GM12878 (cell line): ENCODE data around the gene MAP3K5. TPM values are rescaled to one million over a fixed set of nuclear protein-coding genes. Genes with fewer than 3 reads are reported as not detected.

Source experiments
- ATAC-seq: fragments of 200-7000 bp; cut with Tn5 transposase; 3 replicates; pipeline ENCODE4 v1.9.1; 2020; ENCODE audit warnings: mild to moderate bottlenecking, moderate library complexity
- BruUV-seq: library from RNA; stranded (reverse); fragments of 400-500 nt; replicated peaks from 2 replicates; lab custom pipeline; 2021; lab: Mats Ljungman, UMichigan
- CTCF ChIA-PET: fragments of 300-600 bp; sonication (Branson Sonifier 250); formaldehyde crosslinking; extraction: SDS; loops from one replicate; lab custom pipeline; 2021; ENCODE audit warnings: inconsistent platforms; lab: Yijun Ruan, JAX
- POLR2A ChIA-PET: fragments of 350-600 bp; formaldehyde crosslinking; extraction: SDS; loops from one replicate; lab custom pipeline; 2021; ENCODE audit warnings: inconsistent platforms; lab: Charles Lee
- RAD21 ChIA-PET: fragments of 300-600 bp; sonication (Branson Sonifier 250); formaldehyde crosslinking; loops from one replicate; lab custom pipeline; 2023; ENCODE audit warnings: antibody characterized with exemption; ENCODE audit not compliant: unreplicated experiment; lab: Charles Lee
- SMC1A ChIA-PET: fragments of 300-600 bp; sonication (Branson Sonifier 250); formaldehyde crosslinking; loops from one replicate; lab custom pipeline; 2023; ENCODE audit not compliant: unreplicated experiment, uncharacterized antibody; lab: Charles Lee
- DNase-seq: peaks from one replicate; pipeline ENCODE4 v3.0.0-alpha.2; 2011; ENCODE audit warnings: low read depth, low spot score
- FAIRE-seq: peaks from 3 replicates; lab custom pipeline; 2011; peaks lifted over from hg19 to GRCh38; lab: Jason Lieb, UNC
- H2AFZ ChIP-seq: 2 replicates; pipeline ENCODE4 v1.6.0; 2011; ENCODE audit warnings: low read depth, low read length, control low read depth; ENCODE audit not compliant: control insufficient read depth
- H3K27ac ChIP-seq: 2 replicates; pipeline ENCODE4 v1.5.1; 2011; ENCODE audit warnings: control low read depth; ENCODE audit not compliant: control insufficient read depth, insufficient read depth
- H3K27me3 ChIP-seq, 2 experiments: replicated peaks in 1 of 2; 2 replicates each; pipeline versions ENCODE4 v1.6.0 to v1.6.1; 2011; ENCODE audit warnings: low read length in 1 of 2; ENCODE audit not compliant: control insufficient read depth in 2 of 2, insufficient read depth in 2 of 2
- H3K36me3 ChIP-seq, 2 experiments: 2 replicates each; pipeline ENCODE4 v1.5.1; 2011; ENCODE audit warnings: low read length in 1 of 2; ENCODE audit not compliant: control insufficient read depth in 2 of 2, insufficient read depth in 2 of 2
- H3K4me1 ChIP-seq: 2 replicates; pipeline ENCODE4 v1.6.1; 2011; ENCODE audit warnings: mild to moderate bottlenecking, low read length, moderate library complexity, mixed read lengths; ENCODE audit not compliant: control insufficient read depth, insufficient read depth
- H3K4me2 ChIP-seq: 2 replicates; pipeline ENCODE4 v1.6.0; 2011; ENCODE audit warnings: control low read depth; ENCODE audit not compliant: control insufficient read depth, insufficient read depth
- H3K4me3 ChIP-seq: fragments of 200-600 bp; sonication (generic); 2 replicates; pipeline ENCODE4 v1.5.1; 2016
- H3K79me2 ChIP-seq: 2 replicates; pipeline ENCODE4 v1.6.0; 2011; ENCODE audit warnings: low read length; ENCODE audit not compliant: control insufficient read depth, insufficient read depth
- H3K9ac ChIP-seq: 2 replicates; pipeline ENCODE4 v1.8.0; 2011; ENCODE audit warnings: low read length, control low read depth, mixed read lengths; ENCODE audit not compliant: control insufficient read depth, insufficient read depth
- H3K9me3 ChIP-seq: replicated peaks from 3 replicates; pipeline ENCODE4 v1.5.1; 2011; ENCODE audit warnings: mild to moderate bottlenecking, low read length; ENCODE audit not compliant: control insufficient read depth, insufficient read depth
- H4K20me1 ChIP-seq: 2 replicates; pipeline ENCODE4 v1.6.0; 2011; ENCODE audit not compliant: control insufficient read depth, insufficient read depth
- BRCA1 ChIP-seq: IDR thresholded peaks from 2 replicates; pipeline ENCODE4 v1.6.1; 2011; ENCODE audit warnings: low read depth, low read length, improper control_type of control experiment
- CTCF ChIP-seq, 3 experiments: IDR thresholded peaks in 2 of 3; conservative IDR thresholded peaks in 1 of 3; 2 replicates each; pipeline ENCODE4 v1.5.1; 2011; ENCODE audit warnings: low read depth in 3 of 3, low read length in 3 of 3, mild to moderate bottlenecking in 3 of 3, control low read depth in 2 of 3, moderate library complexity in 2 of 3, inconsistent platforms in 1 of 3, mixed read lengths in 1 of 3; ENCODE audit not compliant: control insufficient read depth in 2 of 3, insufficient read depth in 1 of 3; ENCODE audit errors: extremely low read depth in 1 of 3
- EP300 ChIP-seq, 2 experiments: fragments of 150-350 bp in 1 of 2; IDR thresholded peaks; 2 replicates each; pipeline ENCODE4 v1.6.1; 2011 to 2012; ENCODE audit warnings: low read depth in 2 of 2, low read length in 2 of 2, borderline replicate concordance in 1 of 2, improper control_type of control experiment in 1 of 2, inconsistent platforms in 1 of 2; ENCODE audit not compliant: control insufficient read depth in 1 of 2
- ESRRA ChIP-seq: IDR thresholded peaks from 2 replicates; pipeline ENCODE4 v1.6.1; 2012; ENCODE audit warnings: mild to moderate bottlenecking, low read length, improper control_type of control experiment
- KAT2A ChIP-seq: conservative IDR thresholded peaks from 2 replicates; pipeline ENCODE4 v1.6.1; 2011; ENCODE audit warnings: low read depth, low read length; ENCODE audit not compliant: control insufficient read depth
- KLF5 ChIP-seq: fragments of 450-650 bp; IDR thresholded peaks from 2 replicates; pipeline ENCODE4 v1.6.1; 2014; ENCODE audit warnings: mild to moderate bottlenecking; ENCODE audit not compliant: partially characterized antibody
- MEF2A ChIP-seq: IDR thresholded peaks from 2 replicates; pipeline ENCODE4 v1.6.1; 2011; ENCODE audit warnings: low read depth, mild to moderate bottlenecking, low read length, moderate library complexity; ENCODE audit not compliant: insufficient read depth
- MTA2 ChIP-seq: fragments of 450-650 bp; IDR thresholded peaks from 2 replicates; pipeline ENCODE4 v1.6.1; 2016; ENCODE audit warnings: low read depth, mild to moderate bottlenecking, moderate library complexity
- NFYB ChIP-seq: IDR thresholded peaks from 2 replicates; pipeline ENCODE4 v1.6.1; 2011; ENCODE audit warnings: low read depth, mild to moderate bottlenecking, low read length, improper control_type of control experiment, moderate library complexity; ENCODE audit not compliant: insufficient read depth
- POLR2AphosphoS5 ChIP-seq: IDR thresholded peaks from 2 replicates; pipeline ENCODE4 v1.6.1; 2011; ENCODE audit warnings: mild to moderate bottlenecking, low read length, inconsistent platforms
- RAD21 ChIP-seq: IDR thresholded peaks from 2 replicates; pipeline ENCODE4 v1.6.1; 2011; ENCODE audit warnings: mild to moderate bottlenecking, low read depth, low read length, moderate library complexity; ENCODE audit not compliant: insufficient read depth
- RAD51 ChIP-seq: fragments of 450-650 bp; IDR thresholded peaks from 2 replicates; pipeline ENCODE4 v1.6.1; 2016; ENCODE audit warnings: moderate library complexity, mild to moderate bottlenecking, inconsistent platforms
- RELA ChIP-seq: fragments of 450-650 bp; IDR thresholded peaks from 2 replicates; pipeline ENCODE4 v1.8.0; 2014; ENCODE audit warnings: borderline replicate concordance; ENCODE audit not compliant: partially characterized antibody
- SMC3 ChIP-seq: IDR thresholded peaks from 2 replicates; pipeline ENCODE4 v1.6.1; 2011; ENCODE audit warnings: low read length, improper control_type of control experiment, borderline replicate concordance
- SPI1 ChIP-seq: IDR thresholded peaks from 2 replicates; pipeline ENCODE4 v1.6.1; 2011; ENCODE audit warnings: low read depth, mild to moderate bottlenecking, low read length, moderate library complexity, borderline replicate concordance; ENCODE audit not compliant: insufficient read depth
- SUPT20H ChIP-seq: IDR thresholded peaks from 2 replicates; pipeline ENCODE4 v1.6.1; 2011; ENCODE audit warnings: low read depth, mild to moderate bottlenecking, low read length, moderate library complexity, borderline replicate concordance; ENCODE audit not compliant: control insufficient read depth
- SUZ12 ChIP-seq: fragments of 200-600 bp; sonication (generic); IDR thresholded peaks from one replicate; pipeline ENCODE4 v1.6.1; 2018; ENCODE audit warnings: antibody characterized with exemption, mild to moderate bottlenecking; ENCODE audit not compliant: unreplicated experiment
- TARDBP ChIP-seq: IDR thresholded peaks from 2 replicates; pipeline ENCODE4 v1.6.1; 2016; ENCODE audit warnings: borderline replicate concordance
- ZNF622 ChIP-seq: fragments of 450-650 bp; IDR thresholded peaks from 2 replicates; pipeline ENCODE4 v1.6.1; 2017; ENCODE audit warnings: mild to moderate bottlenecking, inconsistent platforms
- WGBS: methylation state at CpG from one replicate; pipeline ENCODE4 v1.1.6; 2016; ENCODE audit warnings: low lambda C conversion rate; ENCODE audit not compliant: insufficient replicate concordance, insufficient coverage; ENCODE audit errors: missing lambda C conversion rate; 5-methylcytosine and 5-hydroxymethylcytosine counted together
- in situ Hi-C: fragments of 300-500 bp; cut with MboI; formaldehyde crosslinking; loops from 9 replicates; pipeline ENCODE4 v1.14.3; 2018; ENCODE audit warnings: mixed read lengths
- intact Hi-C: fragments of 100-400 bp; cut with micrococcal nuclease; formaldehyde crosslinking; loops from one replicate; pipeline ENCODE4 v1.14.2; 2022; ENCODE audit not compliant: unreplicated experiment
- polyA plus RNA-seq, 11 experiments: library from polyadenylated mRNA; depleted of rRNA in 4 of 11; unstranded in 6 of 11; stranded (reverse) in 5 of 11; fragments of >200 nt; fragmentation: Nextera tagmentation in 4 of 11; fragmentation: Illumina TruSeq in 1 of 11; extraction: Ambion mirVana in 4 of 11; extraction: Trizol in 1 of 11; gene quantifications; 1 replicate in 1 of 11; 2 replicates in 10 of 11; pipeline versions ENCODE4 v1.2.1 to v1.2.3, GENCODE V29; 2011 to 2016; ENCODE audit warnings: inconsistent platforms in 2 of 11, missing spikeins in 2 of 11, low read depth in 1 of 11
- total RNA-seq, 4 experiments: library from RNA; depleted of rRNA in 3 of 4; stranded (reverse); fragments of >200 nt in 3 of 4; fragmentation: Illumina TruSeq in 1 of 4; extraction: Trizol in 1 of 4; gene quantifications; 2 replicates each; pipeline versions ENCODE4 v1.2.1 to v1.2.3, GENCODE V29; 2013 to 2021

Gene MAP3K5
- total and polyA plus RNA-seq, 10 of the 15 experiments (the other 5 are each of a cell fraction or from before 2014, with no cell fraction given): 5.4 to 34.3 (median 26.4) TPM

DNA sequence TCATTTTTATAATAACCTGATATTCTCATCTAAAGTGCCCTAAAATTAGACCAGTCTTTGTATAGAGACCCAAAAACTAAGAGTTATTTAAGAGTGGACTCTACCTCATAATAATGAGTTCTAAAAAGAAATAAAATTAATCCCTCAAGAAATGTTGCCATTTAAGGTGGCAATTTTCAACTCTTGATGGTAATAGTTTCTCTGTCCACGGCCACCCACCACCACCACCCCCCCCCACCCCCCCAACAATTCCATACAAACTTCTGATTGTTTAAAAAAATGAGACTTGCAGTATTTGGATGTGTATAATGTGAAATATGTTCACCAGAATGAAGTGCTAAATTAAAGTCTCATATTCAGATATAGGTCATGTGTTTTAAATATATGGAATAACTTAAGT, 244.4 kb downstream of the MAP3K5 start (continued):
- TF ChIP-seq KAT2A: no peak
- TF ChIP-seq, all 136 proteins: peak for 0

- SMC1A ChIA-PET: interaction anchor here (1.2 to 1.3 kb wide), 2 partner anchors 8 to 205 kb away, joined by 4 to 5 read pairs; no protein-coding TSS in a partner anchor
- peaks cover 9% of the 10 kb centered on the region; the same call in 1 of the 2 replicates for H3K4me1 ChIP-seq
- peaks cover 0 to 7% of the 10 kb centered on the region in 2 experiments; a peak in 3 of 4 replicates for H3K27me3 ChIP-seq
- H3K79me2 ChIP-seq: no peaks in the 10 kb centered on the region
- no peak overlapping the region for H3K4me3 ChIP-seq
- H3K9me3 ChIP-seq: no peaks in the 10 kb centered on the region
- POLR2A ChIA-PET: no interaction called here
- DNase-seq (no peak), ATAC-seq (no peak), FAIRE-seq (no peak)
- intact Hi-C loops: loop anchor here (10.0 kb wide), 1 partner anchor 203 kb away; no protein-coding TSS in a partner anchor
- H4K20me1 ChIP-seq: no peaks in the 10 kb centered on the region; the same call in 1 of the 2 replicates
- RAD21 ChIA-PET: interaction anchor here (0.6 kb wide), 1 partner anchor 9 kb away, joined by 5 read pairs; no protein-coding TSS in a partner anchor
- no peak overlapping the region for H3K9ac ChIP-seq
- BruUV-seq: no TSS peak
- H3K27ac ChIP-seq: no peak overlapping the region
- H3K36me3 ChIP-seq: no peaks in the 10 kb centered on the region
- H2AFZ ChIP-seq: no peak overlapping the region
- H3K4me2 ChIP-seq: no peak overlapping the region
- CTCF ChIA-PET: interaction anchor here (0.9 to 1.6 kb wide), 2 partner anchors 9 to 205 kb away, joined by 3 to 11 read pairs; no protein-coding TSS in a partner anchor
- in situ Hi-C loops: no loop called here
- under 1% methylated on average over 4 of the region's 4 CpGs for WGBS
- peak; percentile 16 to 55 (median 30); a peak in 4 of 6 replicates for TF ChIP-seq CTCF (IDR thresholded peaks at IDR 0.05 in 2 of 3, conservative IDR thresholded peaks at IDR 0.05 in 1 of 3; ENCODE audit: control insufficient read depth in 2 of 3, extremely low read depth in 1 of 3, insufficient read depth in 1 of 3, low read depth in 3 of 3, low read length in 3 of 3)
- no peak for TF ChIP-seq SUPT20H
- no peak for TF ChIP-seq EP300 (IDR thresholded peaks at IDR 0.05; ENCODE audit: borderline replicate concordance in 1 of 2, control insufficient read depth in 1 of 2, low read depth in 2 of 2, low read length in 2 of 2)
- TF ChIP-seq SPI1: no peak
- TF ChIP-seq ESRRA: no peak
- no peak for TF ChIP-seq KLF5
- TF ChIP-seq KAT2A: no peak
- TF ChIP-seq ZNF622: no peak
- no peak for TF ChIP-seq POLR2AphosphoS5
- no peak for TF ChIP-seq NFYB
- no peak for TF ChIP-seq BRCA1
- TF ChIP-seq RAD21: peak; percentile 56
- TF ChIP-seq SMC3: peak; percentile 4; the same call in 1 of the 2 replicates
- TF ChIP-seq MEF2A: no peak
- TF ChIP-seq MTA2: no peak
- TF ChIP-seq SUZ12: no peak
- TF ChIP-seq RELA: no peak
- TF ChIP-seq RAD51: no peak
- no peak for TF ChIP-seq TARDBP
Observed at GRCh38 chr6:136547336-136547735, 244.9 kb downstream of the MAP3K5 start.
